HepG2 (cell line): ENCODE results near the gene ERF. TPM values are rescaled to one million over a fixed set of nuclear protein-coding genes. Genes with fewer than 3 reads are reported as not detected.

Experiments used
- AFF4 ChIP-seq: sonication (generic); formaldehyde crosslinking; IDR thresholded peaks from 2 replicates; pipeline ENCODE4 v1.4.0; 2020; ENCODE audit warnings: missing genetic modification reagents
- FOSL1 ChIP-seq: sonication (generic); formaldehyde crosslinking; IDR thresholded peaks from 2 replicates; pipeline ENCODE4 v1.9.0; 2021; ENCODE audit warnings: missing genetic modification reagents, borderline replicate concordance
- HNRNPL ChIP-seq: fragments of 200-400 bp; formaldehyde crosslinking; IDR thresholded peaks from 2 replicates; pipeline ENCODE4 v1.6.1; 2017; ENCODE audit warnings: mild to moderate bottlenecking, low read depth, low read length
- ISX ChIP-seq: sonication (generic); formaldehyde crosslinking; conservative IDR thresholded peaks from 2 replicates; pipeline ENCODE4 v1.5.0; 2020; ENCODE audit warnings: missing genetic modification reagents
- MED13 ChIP-seq: sonication (generic); formaldehyde crosslinking; IDR thresholded peaks from 2 replicates; pipeline ENCODE4 v1.5.0; 2020; ENCODE audit warnings: missing genetic modification reagents
- SMAD3 ChIP-seq: sonication (generic); formaldehyde crosslinking; IDR thresholded peaks from 2 replicates; pipeline ENCODE4 v1.4.0; 2020; ENCODE audit warnings: missing genetic modification reagents
- SNAPC2 ChIP-seq: sonication (generic); formaldehyde crosslinking; IDR thresholded peaks from 2 replicates; pipeline ENCODE4 v1.8.1; 2022; ENCODE audit warnings: mild to moderate bottlenecking, missing genetic modification reagents
- TEAD3 ChIP-seq: optimal IDR thresholded peaks from 2 replicates; pipeline ENCODE3; 2016; ENCODE audit warnings: borderline replicate concordance
- TFDP1 ChIP-seq: IDR thresholded peaks from 2 replicates; pipeline ENCODE4 v1.6.1; 2016; ENCODE audit warnings: missing compliant biosample characterization, missing genetic modification reagents, borderline replicate concordance
- WIZ ChIP-seq: sonication (generic); formaldehyde crosslinking; IDR thresholded peaks from 2 replicates; pipeline ENCODE4 v1.5.1; 2020; ENCODE audit warnings: mild to moderate bottlenecking, missing genetic modification reagents
- ZNF367 ChIP-seq: sonication (generic); formaldehyde crosslinking; IDR thresholded peaks from 2 replicates; pipeline ENCODE4 v1.4.0; 2020; ENCODE audit warnings: missing genetic modification reagents, borderline replicate concordance
- ZNF451 ChIP-seq: sonication (generic); formaldehyde crosslinking; IDR thresholded peaks from 2 replicates; pipeline ENCODE4 v1.5.0; 2020; ENCODE audit warnings: mild to moderate bottlenecking, missing genetic modification reagents
- ZNF512B ChIP-seq: sonication (generic); formaldehyde crosslinking; IDR thresholded peaks from 2 replicates; pipeline ENCODE4 v1.5.1; 2020; ENCODE audit warnings: missing genetic modification reagents, mild to moderate bottlenecking, borderline replicate concordance
- ZNF670 ChIP-seq: sonication (generic); formaldehyde crosslinking; IDR thresholded peaks from 2 replicates; pipeline ENCODE4 v1.8.0; 2022; ENCODE audit warnings: mild to moderate bottlenecking, missing genetic modification reagents, borderline replicate concordance
- polyA plus RNA-seq, 8 experiments: library from polyadenylated mRNA; depleted of rRNA in 3 of 8; stranded (reverse) in 7 of 8; unstranded in 1 of 8; fragments of >200 nt; fragmentation: Illumina TruSeq in 4 of 8; extraction: Trizol in 4 of 8; gene quantifications; 2 replicates each; pipeline versions ENCODE4 v1.2.1 to v1.2.3, GENCODE V29; 2011 to 2016; ENCODE audit warnings: low read depth in 4 of 8, missing spikeins in 1 of 8, mixed read lengths in 1 of 8; ENCODE audit not compliant: insufficient read depth in 1 of 8
- total RNA-seq, 5 experiments: library from RNA; depleted of rRNA; stranded (reverse); fragments of >200 nt; fragmentation: Illumina TruSeq; extraction: Trizol; gene quantifications; 2 replicates each; pipeline ENCODE4 v1.2.3, GENCODE V29; 2016; ENCODE audit warnings: low read depth in 1 of 5
- TF ChIP-seq, protein P1 (sequence below): IDR thresholded peaks from 2 replicates; pipeline ENCODE4 v1.6.1; 2016
- TF ChIP-seq, protein P2 (sequence below): IDR thresholded peaks from 2 replicates; pipeline ENCODE4 v1.6.1; 2016; ENCODE audit warnings: missing biosample characterization, missing genetic modification reagents, low read depth

The ERF gene
- total and polyA plus RNA-seq, 2 of the 13 experiments (the other 11 are each of a cell fraction or from before 2014, with no cell fraction given), result 67.1 to 69.9 TPM

GRCh38 chr19:42242512-42243409 lies 12.2 kb downstream of the ERF start, which contains the start of gene GSK3A (continued):
- TF ChIP-seq ZNF512B (CRISPR knock-in tag), result no peak
- TF ChIP-seq, protein P1, sequence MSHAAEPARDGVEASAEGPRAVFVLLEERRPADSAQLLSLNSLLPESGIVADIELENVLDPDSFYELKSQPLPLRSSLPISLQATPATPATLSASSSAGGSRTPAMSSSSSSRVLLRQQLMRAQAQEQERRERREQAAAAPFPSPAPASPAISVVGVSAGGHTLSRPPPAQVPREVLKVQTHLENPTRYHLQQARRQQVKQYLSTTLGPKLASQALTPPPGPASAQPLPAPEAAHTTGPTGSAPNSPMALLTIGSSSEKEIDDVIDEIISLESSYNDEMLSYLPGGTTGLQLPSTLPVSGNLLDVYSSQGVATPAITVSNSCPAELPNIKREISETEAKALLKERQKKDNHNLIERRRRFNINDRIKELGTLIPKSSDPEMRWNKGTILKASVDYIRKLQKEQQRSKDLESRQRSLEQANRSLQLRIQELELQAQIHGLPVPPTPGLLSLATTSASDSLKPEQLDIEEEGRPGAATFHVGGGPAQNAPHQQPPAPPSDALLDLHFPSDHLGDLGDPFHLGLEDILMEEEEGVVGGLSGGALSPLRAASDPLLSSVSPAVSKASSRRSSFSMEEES, result peak; percentile 56
- TF ChIP-seq TEAD3, result peak; percentile 63
- no peak for TF ChIP-seq WIZ
- TF ChIP-seq TFDP1 (CRISPR knock-in tag), result peak; percentile 85
- TF ChIP-seq ZNF670 (CRISPR knock-in tag), result no peak
- TF ChIP-seq ISX (CRISPR knock-in tag), result no peak
- TF ChIP-seq, protein P2, sequence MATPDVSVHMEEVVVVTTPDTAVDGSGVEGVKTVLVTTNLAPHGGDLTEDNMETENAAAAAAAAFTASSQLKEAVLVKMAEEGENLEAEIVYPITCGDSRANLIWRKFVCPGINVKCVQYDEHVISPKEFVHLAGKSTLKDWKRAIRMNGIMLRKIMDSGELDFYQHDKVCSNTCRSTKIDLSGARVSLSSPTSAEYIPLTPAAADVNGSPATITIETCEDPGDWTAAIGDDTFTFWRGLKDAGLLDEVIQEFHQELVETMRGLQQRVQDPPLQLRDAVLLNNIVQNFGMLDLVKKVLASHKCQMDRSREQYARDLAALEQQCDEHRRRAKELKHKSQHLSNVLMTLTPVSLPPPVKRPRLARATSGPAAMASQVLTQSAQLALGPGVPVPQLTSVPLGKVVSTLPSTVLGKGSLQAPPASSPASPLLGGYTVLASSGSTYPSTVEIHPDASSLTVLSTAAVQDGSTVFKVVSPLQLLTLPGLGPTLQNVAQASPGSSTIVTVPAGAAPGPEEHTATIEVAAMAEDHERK (CRISPR knock-in tag), result peak; percentile 77
- TF ChIP-seq ZNF367 (CRISPR knock-in tag), result no peak
- peak; percentile 20; the same call in 1 of the 2 replicates for TF ChIP-seq SMAD3 (CRISPR knock-in tag)
- TF ChIP-seq AFF4 (CRISPR knock-in tag), result no peak
- TF ChIP-seq FOSL1 (CRISPR knock-in tag), result no peak
- TF ChIP-seq HNRNPL, result no peak
- TF ChIP-seq SNAPC2 (CRISPR knock-in tag), result no peak
- TF ChIP-seq MED13 (CRISPR knock-in tag), result peak; percentile 47; the same call in 1 of the 2 replicates
- 0 out of 2 replicates have a peak, but pooled peaks have one; percentile 46 for TF ChIP-seq ZNF451
